Measurements from ENCODE around the gene MGST2. TPM values are rescaled to one million over a fixed set of nuclear protein-coding genes. Genes with fewer than 3 reads are reported as not detected.

MGST2 gene
- total and polyA plus RNA-seq, 2 experiments from 2014 or later = 4.6 to 19.1 TPM

DNA sequence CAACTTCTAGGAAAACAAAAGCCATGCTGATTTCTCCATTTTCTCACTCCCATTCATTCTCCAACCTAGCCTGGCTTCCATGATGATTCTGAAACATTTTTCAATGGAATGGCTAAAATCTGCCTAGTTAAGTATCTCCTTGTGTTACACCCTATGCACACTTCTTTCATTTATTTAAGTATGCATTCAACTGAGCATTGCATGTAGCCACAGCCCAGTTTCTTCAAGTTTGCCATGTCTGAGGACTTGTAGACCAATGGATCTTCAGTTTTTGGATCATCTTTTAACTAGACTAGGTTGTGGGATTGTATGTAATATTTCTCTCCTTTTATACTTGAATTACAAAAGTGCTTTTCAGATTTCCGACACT, 35.5 kb upstream of the MGST2 start (continued):
- TF ChIP-seq REST (IDR thresholded peaks at IDR 0.05; ENCODE audit: unreplicated experiment) (no peak), ZNF462 (CRISPR knock-in tag; IDR thresholded peaks at IDR 0.05) (no peak), EZH2phosphoT487 (IDR thresholded peaks at IDR 0.05; ENCODE audit: unreplicated experiment) (no peak), STAT1 (IDR thresholded peaks at IDR 0.05; ENCODE audit: unreplicated experiment) (no peak), JUNB (IDR thresholded peaks at IDR 0.05; ENCODE audit: unreplicated experiment) (no peak), EZH2 (IDR thresholded peaks at IDR 0.05; ENCODE audit: low read depth, unreplicated experiment) (no peak), ZNF331 (CRISPR knock-in tag; IDR thresholded peaks at IDR 0.05; ENCODE audit: low read depth) (no peak)

All from GM23338 (cell line).